ENCODE results near the gene SLC9A9.

GRCh38 chr3:143533391-143533790 lies 314.9 kb downstream of the SLC9A9 start:
- TF ChIP-seq FOXA1 (IDR thresholded peaks at IDR 0.05) (no peak), CTCF (IDR thresholded peaks at IDR 0.05; ENCODE audit: low read depth, low read length, missing input control) (no peak), REST (IDR thresholded peaks at IDR 0.05) (no peak), YY1 (IDR thresholded peaks at IDR 0.05) (no peak), FOXA2 (IDR thresholded peaks at IDR 0.05) (no peak), JUND (IDR thresholded peaks at IDR 0.05) (no peak), RAD21 (IDR thresholded peaks at IDR 0.05) (no peak)
- TF ChIP-seq, protein P1, sequence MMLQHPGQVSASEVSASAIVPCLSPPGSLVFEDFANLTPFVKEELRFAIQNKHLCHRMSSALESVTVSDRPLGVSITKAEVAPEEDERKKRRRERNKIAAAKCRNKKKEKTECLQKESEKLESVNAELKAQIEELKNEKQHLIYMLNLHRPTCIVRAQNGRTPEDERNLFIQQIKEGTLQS (IDR thresholded peaks at IDR 0.05), result no peak
